NCI-H2227 (cell line): ENCODE measurements around the gene CSNK1G1.
"Not testable (repeated sequence)": the region's sequence is repeated elsewhere in the genome, so short reads cannot be mapped to it uniquely, and the experiment has no call there.

Experiments used
- DNase-seq: peaks from one replicate; lab custom pipeline; 2025; ENCODE audit not compliant: unreplicated experiment; lab: John Stamatoyannopoulos, UW

CSNK1G1 gene

DNA sequence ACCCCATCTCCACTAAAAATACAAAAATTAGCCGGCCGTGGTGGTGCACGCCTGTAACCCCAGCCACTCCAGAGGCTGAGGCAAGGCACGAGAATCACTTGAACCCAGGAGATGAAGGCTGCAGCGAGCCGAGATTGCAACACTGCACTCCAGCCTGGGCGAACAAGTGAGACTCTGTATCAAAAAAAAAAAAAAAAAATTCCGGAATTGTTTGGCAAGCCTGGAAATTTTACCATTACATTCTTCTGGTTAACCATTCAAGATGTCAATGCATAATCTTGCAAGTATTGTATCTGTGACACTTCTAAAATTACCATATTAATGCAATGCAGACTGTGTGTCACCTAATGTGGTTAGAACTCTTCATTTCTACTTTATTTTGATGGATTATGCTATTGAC, 67.0 kb downstream of the CSNK1G1 start:
- no peak for DNase-seq

DNA sequence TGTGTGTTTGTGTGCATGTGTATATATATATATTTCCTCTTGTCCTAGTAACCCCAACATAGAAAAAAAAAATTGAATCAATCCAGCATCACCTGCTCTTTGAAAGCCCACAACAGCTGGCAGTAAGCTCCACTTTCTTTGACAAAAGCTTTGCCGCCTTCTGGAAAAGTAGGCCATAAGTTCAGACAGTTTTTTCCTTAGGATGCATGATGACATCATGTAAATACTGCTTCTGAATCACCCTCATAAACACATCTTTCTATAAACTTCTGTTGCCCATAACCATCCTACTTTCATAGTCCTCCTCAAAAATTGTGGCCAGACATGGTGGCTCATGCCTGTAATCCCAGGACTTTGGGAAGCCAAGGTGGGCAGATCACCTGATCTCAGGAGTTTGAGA, 67.4 kb downstream of the CSNK1G1 start:
- no peak for DNase-seq

DNA sequence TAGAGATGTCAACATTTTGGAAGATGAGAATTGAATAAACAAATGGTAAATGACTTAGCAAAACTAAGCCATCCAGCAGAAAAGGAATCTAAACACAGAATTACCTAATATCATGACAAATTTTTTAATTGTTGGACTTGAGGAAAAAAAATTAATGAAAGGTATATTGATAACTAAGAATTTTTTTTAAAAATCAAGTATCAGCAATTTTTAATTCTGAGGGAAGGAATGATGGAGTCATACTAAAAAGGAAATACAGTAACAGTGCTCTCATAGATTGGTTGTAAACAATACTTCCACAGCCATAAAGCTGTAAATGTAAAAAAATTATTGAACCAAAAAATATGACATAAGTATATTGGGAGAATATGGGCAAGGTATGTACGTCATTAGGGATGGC, 68.0 kb downstream of the CSNK1G1 start:
- no peak for DNase-seq

DNA sequence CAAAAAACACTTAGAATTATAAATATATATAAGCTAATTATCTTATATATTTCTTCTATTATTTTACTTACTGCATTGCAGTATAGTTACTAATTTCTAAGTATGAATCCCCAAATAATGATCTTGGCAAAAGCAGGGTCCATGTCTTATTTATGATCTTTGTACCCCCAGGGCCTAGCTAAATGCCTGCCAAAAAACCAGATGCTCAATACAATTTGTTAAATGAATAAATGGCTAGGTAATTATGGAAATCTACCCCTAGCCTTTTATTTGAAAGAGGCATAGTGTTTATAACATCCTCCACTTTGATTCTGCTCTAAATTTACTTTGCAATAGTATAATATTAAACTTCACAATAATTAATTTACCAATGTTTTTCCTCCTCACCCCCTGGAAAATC, 69.5 kb downstream of the CSNK1G1 start:
- DNase-seq, result no peak

DNA sequence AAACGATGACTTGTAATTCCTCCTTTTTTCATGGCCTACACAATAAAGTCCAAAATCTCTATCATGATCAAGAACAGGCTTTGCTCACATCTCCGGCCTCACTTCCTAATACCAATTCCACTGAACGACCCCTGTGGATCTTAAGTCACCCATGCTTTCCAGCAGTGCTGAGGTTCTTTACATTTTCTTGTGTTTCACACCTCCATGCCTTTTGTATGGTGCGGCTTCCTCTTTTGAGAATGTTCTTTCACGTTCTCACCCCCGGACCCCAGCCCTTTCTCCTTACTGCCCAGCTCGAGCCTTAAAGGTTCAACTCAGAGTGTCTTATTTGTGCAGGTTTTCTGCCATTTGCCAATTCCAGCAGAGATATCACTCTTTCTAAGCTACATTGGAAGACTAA, 70.1 kb downstream of the CSNK1G1 start:
- no peak for DNase-seq

DNA sequence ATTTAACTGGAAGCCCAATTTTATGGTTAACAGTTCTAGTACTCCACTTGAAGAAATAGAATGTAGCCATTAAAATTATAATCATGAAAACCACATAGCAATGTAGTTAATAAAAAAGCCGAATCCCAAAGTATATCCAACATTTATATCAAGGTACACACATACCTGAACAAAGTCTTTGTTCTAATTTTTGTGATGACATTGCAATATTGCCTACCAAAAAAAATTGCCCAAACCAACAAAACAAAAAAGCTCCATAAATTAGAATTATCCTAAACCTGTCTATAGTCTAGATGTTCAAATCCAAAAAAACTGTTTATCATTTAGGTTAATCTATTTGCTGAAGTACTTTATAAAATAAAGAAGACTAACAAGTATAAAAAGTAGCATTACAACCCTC, 70.8 kb downstream of the CSNK1G1 start:
- DNase-seq, result no peak

DNA sequence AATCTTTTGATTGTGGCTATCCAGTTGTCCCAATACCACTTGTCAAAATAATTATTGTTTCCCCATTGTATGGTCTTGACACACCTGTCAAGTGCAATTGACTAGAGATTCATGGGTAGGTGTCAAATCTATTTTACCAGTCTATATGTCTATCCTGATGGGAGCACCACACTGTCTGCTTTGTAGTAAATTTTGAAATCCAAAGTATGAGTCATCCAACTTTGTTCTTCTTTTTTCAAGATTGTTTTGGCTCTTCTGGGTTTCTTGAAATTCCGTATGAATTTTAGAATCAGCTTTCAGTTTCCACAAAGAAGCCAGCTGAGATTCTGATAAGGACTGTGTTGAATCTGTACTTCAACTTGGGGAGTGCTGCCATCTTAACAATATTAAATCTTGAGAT, 71.9 kb downstream of the CSNK1G1 start:
- DNase-seq, result no peak

DNA sequence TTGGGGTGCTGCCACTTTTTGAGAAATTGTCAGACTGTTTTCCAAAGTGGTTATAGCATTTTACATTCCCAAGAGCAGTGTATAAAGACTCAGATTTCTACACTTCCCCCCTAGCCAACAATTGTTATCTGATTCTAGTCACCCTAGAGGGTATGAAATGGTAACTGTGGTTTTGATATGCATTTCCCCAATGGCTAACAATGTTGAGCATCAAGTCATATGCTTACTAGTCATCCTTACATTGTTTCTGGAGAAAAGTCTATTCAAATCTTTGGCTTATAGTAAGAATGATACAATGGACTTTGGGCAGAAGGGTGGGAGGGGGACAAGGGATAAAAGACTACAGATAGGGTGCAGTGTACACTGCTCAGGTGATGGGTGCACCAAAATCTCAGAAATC, 73.3 kb downstream of the CSNK1G1 start:
- DNase-seq, result no peak

DNA sequence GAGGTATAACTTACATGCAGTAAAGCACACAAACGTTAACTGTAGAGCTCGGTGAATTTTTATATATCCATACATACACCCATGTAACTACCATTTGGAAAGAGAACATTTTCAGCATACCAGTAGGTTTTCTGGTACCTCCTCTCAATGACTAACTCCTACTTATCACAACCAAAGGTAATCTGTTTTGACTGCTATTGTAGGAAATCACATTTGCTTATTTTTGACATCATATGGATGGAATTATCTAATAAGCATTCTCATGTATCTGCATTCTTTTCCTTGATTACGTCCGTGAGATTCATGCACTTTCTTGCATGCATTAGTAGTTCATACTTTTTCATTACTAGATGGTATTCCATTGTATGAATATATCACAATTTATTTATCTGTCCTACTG, 76.8 kb downstream of the CSNK1G1 start:
- no peak for DNase-seq

DNA sequence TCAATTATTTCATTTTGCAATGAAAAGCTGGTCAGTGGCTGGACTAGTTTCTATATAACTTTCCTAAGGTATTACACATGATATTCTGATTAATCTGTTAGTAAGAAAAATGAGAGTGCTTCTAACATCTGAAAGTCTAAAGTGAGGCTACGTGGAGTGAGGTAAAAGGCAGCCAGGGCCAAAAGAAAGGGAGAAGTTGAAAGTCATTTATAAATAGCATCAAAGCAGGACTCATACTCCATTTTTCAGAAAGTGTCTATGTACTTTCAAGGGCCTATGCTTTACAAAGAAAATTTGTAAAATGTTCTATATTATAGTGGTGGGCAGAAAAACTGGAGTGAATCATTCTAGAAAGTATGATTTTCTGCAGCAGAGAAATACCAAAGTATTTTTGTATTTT, 80.0 kb downstream of the CSNK1G1 start:
- no peak for DNase-seq

DNA sequence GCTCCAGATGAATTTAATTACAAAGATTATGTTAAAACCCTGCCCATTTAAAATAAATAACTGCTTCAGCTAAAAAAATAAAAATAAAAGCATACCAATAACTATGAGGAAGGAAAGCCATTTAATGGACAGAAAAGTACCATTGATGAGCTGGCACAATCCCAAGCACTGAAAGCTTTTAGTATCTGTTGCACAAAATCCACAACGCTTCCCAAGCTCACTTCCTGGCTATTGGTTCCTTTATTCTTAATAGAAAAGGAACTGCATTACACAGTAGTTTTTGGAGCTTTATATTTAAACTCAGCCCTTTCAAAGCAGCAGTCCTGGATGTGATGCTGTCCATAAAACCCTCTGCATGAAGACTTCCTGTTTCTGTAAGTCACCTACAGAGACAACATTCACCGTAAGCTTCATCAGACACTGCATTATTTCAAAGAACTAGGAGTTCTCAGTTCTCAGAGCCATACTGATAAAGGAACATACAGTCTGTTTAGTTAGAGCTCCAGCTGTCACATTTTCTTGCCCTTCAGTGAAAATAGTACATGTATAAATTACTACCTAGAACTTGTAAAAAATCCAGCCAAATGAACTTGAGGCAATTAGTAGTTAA, 81.5 kb downstream of the CSNK1G1 start:
- DNase-seq, result no peak

DNA sequence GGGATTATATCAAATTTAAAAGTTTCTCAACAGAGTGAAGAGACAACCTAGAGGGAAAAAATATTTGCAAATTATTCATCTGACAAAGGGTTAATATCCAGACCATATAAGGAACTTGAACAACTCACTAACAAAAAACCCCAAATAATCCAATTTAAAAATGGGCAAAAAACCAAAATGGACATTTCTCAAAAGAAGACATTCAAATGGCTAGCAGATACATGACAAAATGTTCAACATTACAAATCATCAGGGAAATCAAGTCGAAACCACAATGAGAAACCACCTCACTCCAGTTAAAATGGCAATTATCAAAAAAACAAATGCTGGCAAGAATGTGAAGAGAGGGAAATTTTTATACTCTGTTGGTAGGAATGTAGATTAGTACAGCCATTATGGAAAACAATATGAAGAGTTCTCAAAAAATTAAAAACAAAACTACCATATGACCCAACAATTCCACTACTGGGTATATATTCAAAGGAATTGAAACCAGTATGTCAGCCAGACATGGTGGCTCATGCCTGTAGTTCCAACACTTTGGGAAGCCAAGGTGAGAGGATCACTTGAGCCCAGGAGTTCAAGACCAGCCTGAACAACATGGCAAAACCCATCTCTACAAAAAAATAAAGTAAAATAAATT, 88.5 kb downstream of the CSNK1G1 start:
- DNase-seq, result no peak

DNA sequence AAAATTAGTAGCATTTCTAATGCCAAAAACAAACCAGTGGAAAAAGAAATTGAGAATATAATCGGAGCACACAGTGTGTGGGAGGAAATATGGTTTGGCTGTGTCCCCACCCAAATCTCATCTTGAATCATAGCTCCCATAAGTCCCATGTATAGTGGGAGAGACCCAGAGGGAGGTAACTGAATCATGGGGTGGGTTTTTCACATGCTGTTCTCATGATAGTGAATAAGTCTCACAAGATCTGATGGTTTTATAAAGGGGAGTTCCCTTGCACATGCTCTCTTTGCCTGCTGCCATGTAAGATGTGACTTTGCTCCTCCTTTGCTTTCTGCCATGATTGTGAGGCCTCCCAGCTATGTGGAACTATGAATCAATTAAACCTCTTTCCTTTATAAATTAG, 90.8 kb downstream of the CSNK1G1 start:
- not testable (repeated sequence) for DNase-seq

DNA sequence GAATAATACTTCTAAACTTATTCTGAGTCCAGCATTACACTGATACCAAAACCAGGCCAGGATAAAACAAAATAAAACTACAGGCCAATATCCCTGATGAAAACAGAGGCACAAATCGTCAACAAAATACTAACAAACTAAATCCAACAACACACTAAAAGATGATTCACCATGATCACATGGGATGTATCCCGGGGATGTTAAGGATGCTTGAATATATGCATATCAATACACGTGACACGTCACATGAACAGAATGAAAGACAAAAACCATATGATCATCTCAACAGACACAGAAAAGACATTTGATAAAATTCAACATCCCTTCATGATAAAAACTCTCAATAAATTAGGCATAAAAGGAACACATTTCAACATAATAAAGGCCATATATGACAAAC, 91.5 kb downstream of the CSNK1G1 start:
- DNase-seq, result no peak

DNA sequence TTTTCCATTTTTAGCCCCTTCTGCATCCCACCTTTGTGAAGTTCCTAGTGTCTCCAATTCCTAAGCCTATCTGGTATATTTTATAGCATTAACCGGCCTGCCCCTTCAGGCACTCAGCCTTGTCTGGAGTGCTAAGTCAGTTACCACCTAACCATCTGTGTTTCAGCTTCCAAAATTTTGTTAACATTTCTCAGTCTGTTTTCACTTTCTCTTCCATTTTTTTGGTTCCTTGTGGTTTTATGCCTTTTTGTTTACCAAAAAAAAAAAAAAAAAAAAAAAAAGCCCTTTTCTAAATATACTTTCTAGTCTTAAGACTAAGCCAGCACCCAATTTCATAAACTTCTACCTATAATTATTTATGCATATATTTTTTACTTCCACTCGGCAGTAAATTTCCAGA, 92.4 kb downstream of the CSNK1G1 start:
- no peak for DNase-seq

DNA sequence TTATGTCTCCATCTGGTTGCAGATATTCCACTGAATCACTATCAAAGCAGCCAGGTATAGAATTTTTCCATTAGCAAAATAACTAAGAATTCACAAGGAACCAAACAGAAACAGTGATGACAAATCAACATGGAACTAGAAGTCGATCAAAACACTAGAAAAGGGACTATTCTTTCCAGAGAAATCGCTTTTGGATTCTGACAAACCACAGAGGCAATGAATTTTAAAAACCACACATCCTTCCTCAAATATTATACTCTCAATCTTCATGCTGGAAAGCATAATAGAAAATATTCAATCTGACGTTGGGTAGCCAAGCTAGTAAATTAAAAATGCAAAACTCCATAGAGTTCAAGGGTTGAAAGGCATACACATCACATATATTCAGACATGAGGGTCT, 99.9 kb downstream of the CSNK1G1 start:
- no peak for DNase-seq

DNA sequence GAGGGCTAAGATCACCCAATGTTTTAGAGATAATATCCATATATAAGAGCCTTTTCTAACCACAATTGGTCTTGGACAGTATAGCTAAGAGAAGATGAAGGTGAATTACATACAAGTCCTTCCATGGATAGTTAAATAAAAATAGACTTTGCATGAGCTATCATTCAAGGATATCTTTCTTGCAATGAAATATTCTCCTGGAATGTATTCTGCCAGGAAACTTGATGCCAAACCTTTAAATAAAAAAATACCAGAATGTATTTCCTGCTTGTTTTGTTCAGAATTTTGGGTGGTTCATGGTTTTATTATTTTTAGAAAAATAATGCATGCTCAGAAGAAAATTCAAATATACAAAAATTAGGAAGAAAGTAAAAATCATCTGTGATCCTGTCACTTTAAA, 104.3 kb downstream of the CSNK1G1 start:
- DNase-seq, result no peak

DNA sequence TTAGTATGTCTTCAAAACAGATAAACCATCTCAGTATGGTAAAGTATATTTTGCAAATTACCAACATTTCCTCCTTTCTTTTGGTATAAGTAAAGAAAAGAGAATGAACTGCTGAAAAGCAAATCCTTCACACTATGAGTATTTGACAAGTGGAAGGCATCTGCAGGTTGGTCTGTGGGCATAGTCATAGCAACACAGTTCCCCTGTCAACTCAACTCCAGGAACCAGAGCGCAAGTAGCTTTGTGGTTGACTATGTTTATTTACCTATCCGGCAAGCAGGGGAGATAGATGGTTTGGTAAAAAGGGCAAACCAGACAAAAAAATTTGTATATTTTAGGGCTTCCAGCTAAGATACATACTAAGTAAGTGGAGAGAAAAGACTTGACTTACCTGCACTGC, 104.9 kb downstream of the CSNK1G1 start:
- no peak for DNase-seq

DNA sequence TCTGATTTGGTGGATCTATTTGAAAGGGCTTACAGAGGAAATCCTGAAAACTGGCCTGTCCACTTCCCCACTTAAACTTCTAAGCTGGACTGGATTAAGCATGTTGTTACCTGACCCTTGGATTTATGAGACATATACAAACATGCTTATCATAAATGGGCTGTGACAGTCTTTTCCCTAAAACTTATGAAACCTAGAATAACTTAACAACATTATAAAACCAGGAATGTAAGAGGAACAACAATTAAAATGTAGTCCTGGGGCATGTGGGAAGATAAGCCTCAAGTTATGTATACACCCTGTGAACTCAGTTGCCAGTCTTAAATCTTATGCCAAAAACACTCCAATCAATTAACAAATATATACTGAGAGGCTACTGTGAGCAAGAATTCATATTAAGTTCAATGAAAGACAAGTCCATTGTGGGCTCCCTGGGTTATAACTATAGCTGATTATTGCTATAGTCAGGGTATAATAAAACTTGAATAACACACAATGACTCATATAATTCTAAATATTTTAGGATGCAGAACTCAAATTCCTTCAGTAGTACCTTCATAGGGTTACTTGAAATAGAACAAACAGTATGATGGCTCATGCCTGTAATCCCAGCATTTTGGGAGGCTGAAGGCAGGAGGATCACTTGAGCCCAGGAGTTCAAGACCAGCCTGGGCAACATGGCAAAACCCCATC, 105.9 kb downstream of the CSNK1G1 start:
- no peak for DNase-seq

DNA sequence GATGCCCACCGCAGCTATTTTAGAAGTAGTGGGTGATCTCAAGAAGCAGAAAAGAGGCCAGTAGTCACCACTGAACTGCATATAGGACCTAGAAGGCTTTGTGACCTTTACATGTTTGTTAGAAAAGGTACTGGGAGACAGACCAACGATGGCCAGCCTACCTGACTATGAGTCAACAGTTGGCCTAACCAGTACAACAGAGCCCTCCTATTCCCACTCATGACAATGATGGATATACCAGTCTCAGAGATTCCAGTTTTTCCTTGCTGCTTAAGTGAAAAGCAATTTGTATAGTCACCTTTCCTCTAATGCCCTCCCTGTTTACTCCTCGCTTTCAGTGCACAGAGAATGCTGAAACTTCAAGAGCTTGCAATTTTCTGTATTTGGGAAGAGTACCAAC, 106.6 kb downstream of the CSNK1G1 start:
- no peak for DNase-seq

DNA sequence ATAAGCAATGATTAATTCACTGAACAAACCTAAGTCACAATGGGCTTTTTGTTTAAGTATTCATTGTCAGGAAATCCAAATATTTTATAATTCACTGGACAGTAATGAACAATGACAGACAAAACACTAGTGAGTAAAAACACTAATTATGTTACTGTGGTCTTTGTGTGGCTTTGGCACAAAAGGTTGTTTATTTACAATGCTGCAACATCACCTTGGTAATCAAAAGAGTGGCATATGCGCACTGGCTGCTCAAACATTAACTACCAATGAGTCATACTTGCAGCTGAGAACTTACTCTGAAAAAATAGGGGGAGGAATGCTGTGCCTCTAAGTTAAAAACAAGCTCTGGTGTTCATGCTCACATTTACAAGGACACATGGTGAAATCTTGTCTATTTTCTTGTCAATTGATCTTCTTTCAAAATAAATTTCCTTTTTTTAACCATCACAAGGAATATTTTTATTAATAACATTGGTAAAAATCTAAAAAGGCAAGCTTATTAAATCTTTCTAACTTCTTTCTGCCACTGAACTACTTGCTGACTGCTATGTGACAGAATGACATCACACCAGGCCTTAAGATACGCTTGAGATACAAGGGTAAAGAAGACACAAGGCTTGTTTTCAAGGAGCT, 107.9 kb downstream of the CSNK1G1 start:
- DNase-seq, result peak; percentile 17

DNA sequence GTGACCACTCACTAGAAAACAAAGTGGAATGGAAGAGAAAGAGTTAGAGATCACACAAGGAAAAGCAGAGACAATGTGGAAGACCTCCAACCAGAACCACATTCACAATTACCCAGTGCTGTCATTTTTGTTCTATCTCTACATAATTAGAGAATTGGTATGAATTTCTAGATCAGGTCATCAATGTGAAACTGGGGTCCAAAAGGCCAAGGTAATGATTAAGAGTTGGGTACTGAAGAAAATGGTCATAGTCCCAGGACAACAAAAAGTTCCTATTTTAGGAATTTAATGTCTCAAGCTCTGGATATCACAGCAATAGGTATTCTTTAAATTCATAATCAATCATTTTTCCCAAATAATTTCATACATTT, 108.5 kb downstream of the CSNK1G1 start:
- no peak for DNase-seq
